22Rv1 (cell line): Measurements from ENCODE around the gene GMDS.
A peak's percentile ranks its signal among the peaks of the same experiment; 100 is the strongest.

Experiments
- ZFX ChIP-seq: fragments of 450-650 bp; IDR thresholded peaks from 2 replicates; pipeline ENCODE4 v1.6.1; 2017; ENCODE audit warnings: antibody characterized with exemption, borderline replicate concordance
- TF ChIP-seq, protein P1 (sequence below): fragments of 450-650 bp; IDR thresholded peaks from 2 replicates; pipeline ENCODE4 v1.5.1; 2017; ENCODE audit warnings: mild to moderate bottlenecking

GRCh38 chr6:2245103-2245876 is at the start of gene GMDS:
- TF ChIP-seq, protein P1, sequence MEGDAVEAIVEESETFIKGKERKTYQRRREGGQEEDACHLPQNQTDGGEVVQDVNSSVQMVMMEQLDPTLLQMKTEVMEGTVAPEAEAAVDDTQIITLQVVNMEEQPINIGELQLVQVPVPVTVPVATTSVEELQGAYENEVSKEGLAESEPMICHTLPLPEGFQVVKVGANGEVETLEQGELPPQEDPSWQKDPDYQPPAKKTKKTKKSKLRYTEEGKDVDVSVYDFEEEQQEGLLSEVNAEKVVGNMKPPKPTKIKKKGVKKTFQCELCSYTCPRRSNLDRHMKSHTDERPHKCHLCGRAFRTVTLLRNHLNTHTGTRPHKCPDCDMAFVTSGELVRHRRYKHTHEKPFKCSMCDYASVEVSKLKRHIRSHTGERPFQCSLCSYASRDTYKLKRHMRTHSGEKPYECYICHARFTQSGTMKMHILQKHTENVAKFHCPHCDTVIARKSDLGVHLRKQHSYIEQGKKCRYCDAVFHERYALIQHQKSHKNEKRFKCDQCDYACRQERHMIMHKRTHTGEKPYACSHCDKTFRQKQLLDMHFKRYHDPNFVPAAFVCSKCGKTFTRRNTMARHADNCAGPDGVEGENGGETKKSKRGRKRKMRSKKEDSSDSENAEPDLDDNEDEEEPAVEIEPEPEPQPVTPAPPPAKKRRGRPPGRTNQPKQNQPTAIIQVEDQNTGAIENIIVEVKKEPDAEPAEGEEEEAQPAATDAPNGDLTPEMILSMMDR, result peak; percentile 20
- TF ChIP-seq ZFX, result no peak
